IMR-90 (cell line): ENCODE measurements around the gene CNOT3. TPM values are rescaled to one million over a fixed set of nuclear protein-coding genes. Genes with fewer than 3 reads are reported as not detected.

Experiments used
- ATAC-seq: fragments of 200-7000 bp; cut with Tn5 transposase; 2 replicates; pipeline ENCODE4 v1.9.1; 2020; ENCODE audit warnings: low read depth, mild to moderate bottlenecking, moderate library complexity
- BruUV-seq: library from RNA; stranded (reverse); fragments of 400-500 nt; replicated peaks from 2 replicates; lab custom pipeline; 2021; lab: Mats Ljungman, UMichigan
- CTCF ChIA-PET: fragments of 300-600 bp; formaldehyde crosslinking; extraction: SDS; loops from one replicate; lab custom pipeline; 2021; ENCODE audit warnings: antibody characterized with exemption; lab: Yijun Ruan, JAX
- POLR2A ChIA-PET: fragments of 300-600 bp; sonication (Branson Sonifier 250); formaldehyde crosslinking; loops from one replicate; lab custom pipeline; 2022; ENCODE audit warnings: antibody characterized with exemption; ENCODE audit not compliant: unreplicated experiment; lab: Charles Lee
- DNase-seq: peaks from one replicate; pipeline ENCODE4 v3.0.0; 2013
- H2AFZ ChIP-seq: replicated peaks from 2 replicates; pipeline ENCODE3; 2013; ENCODE audit warnings: low read length, mild to moderate bottlenecking; ENCODE audit not compliant: poor library complexity
- H2AK5ac ChIP-seq: 2 replicates; pipeline ENCODE4 v1.6.1; 2013; ENCODE audit warnings: low read depth, low read length, inconsistent platforms
- H2AK9ac ChIP-seq: replicated peaks from 2 replicates; pipeline ENCODE3; 2013; ENCODE audit warnings: mild to moderate bottlenecking, low read depth, low read length, moderate library complexity; ENCODE audit not compliant: poor library complexity
- H2BK120ac ChIP-seq: 2 replicates; pipeline ENCODE4 v1.6.1; 2013; ENCODE audit warnings: low read depth, low read length, inconsistent platforms
- H2BK15ac ChIP-seq: 3 replicates; pipeline ENCODE4 v1.6.1; 2013; ENCODE audit warnings: low read depth, low read length, inconsistent platforms
- H2BK20ac ChIP-seq: 2 replicates; pipeline ENCODE4 v1.6.1; 2013; ENCODE audit warnings: low read depth, mild to moderate bottlenecking, inconsistent platforms, low read length, moderate library complexity
- H2BK5ac ChIP-seq: 2 replicates; pipeline ENCODE4 v1.6.1; 2013; ENCODE audit warnings: mild to moderate bottlenecking, low read depth, low read length, inconsistent platforms; ENCODE audit not compliant: poor library complexity, severe bottlenecking
- H3K14ac ChIP-seq: replicated peaks from 2 replicates; pipeline ENCODE4 v1.6.1; 2013; ENCODE audit warnings: low read depth, low read length, inconsistent platforms
- H3K18ac ChIP-seq: 2 replicates; pipeline ENCODE4 v1.6.1; 2013; ENCODE audit warnings: low read depth, low read length, control low read depth
- H3K23ac ChIP-seq: 2 replicates; pipeline ENCODE4 v1.6.1; 2013; ENCODE audit warnings: low read depth, low read length, inconsistent platforms
- H3K27ac ChIP-seq: 2 replicates; pipeline ENCODE4 v1.5.1; 2013; ENCODE audit warnings: mild to moderate bottlenecking, control low read depth, low read length; ENCODE audit not compliant: insufficient read depth
- H3K27me3 ChIP-seq: 2 replicates; pipeline ENCODE4 v1.6.1; 2013; ENCODE audit warnings: low read length; ENCODE audit not compliant: control insufficient read depth, insufficient read depth
- H3K36me3 ChIP-seq: 2 replicates; pipeline ENCODE4 v1.6.1; 2013; ENCODE audit warnings: low read length, mixed read lengths; ENCODE audit not compliant: control insufficient read depth, insufficient read depth
- H3K4ac ChIP-seq: 2 replicates; pipeline ENCODE4 v1.6.1; 2013; ENCODE audit warnings: low read depth, low read length, inconsistent platforms
- H3K4me1 ChIP-seq: 2 replicates; pipeline ENCODE4 v1.6.1; 2013; ENCODE audit warnings: low read length, mixed read lengths; ENCODE audit not compliant: control insufficient read depth, insufficient read depth
- H3K4me2 ChIP-seq: 2 replicates; pipeline ENCODE4 v1.6.1; 2013; ENCODE audit warnings: low read depth, mild to moderate bottlenecking, control low read depth, low read length, moderate library complexity
- H3K4me3 ChIP-seq: 2 replicates; pipeline ENCODE4 v1.5.1; 2013; ENCODE audit warnings: low read depth, mild to moderate bottlenecking, control low read depth, low read length, moderate library complexity; ENCODE audit not compliant: insufficient read depth
- H3K56ac ChIP-seq: 2 replicates; pipeline ENCODE4 v1.6.1; 2013; ENCODE audit warnings: low read length, inconsistent platforms; ENCODE audit not compliant: insufficient read depth; ENCODE audit errors: extremely low read depth
- H3K79me1 ChIP-seq, 2 experiments: 2 replicates each; pipeline ENCODE4 v1.6.1; 2013; ENCODE audit warnings: low read length in 2 of 2, inconsistent platforms in 1 of 2, low read depth in 1 of 2
- H3K9ac ChIP-seq: 2 replicates; pipeline ENCODE4 v1.6.1; 2013; ENCODE audit warnings: low read depth, low read length, control low read depth
- H3K9me1 ChIP-seq: 2 replicates; pipeline ENCODE4 v1.6.1; 2013; ENCODE audit warnings: low read length, inconsistent platforms; ENCODE audit not compliant: insufficient read depth
- H3K9me3 ChIP-seq: 2 replicates; pipeline ENCODE4 v1.6.1; 2013; ENCODE audit warnings: low read length; ENCODE audit not compliant: control insufficient read depth, insufficient read depth
- H4K20me1 ChIP-seq: 2 replicates; pipeline ENCODE4 v1.6.1; 2013; ENCODE audit warnings: low read length, inconsistent platforms; ENCODE audit not compliant: insufficient read depth
- H4K5ac ChIP-seq: 2 replicates; pipeline ENCODE4 v1.6.1; 2013; ENCODE audit warnings: mild to moderate bottlenecking, low read depth, low read length, control low read depth
- H4K8ac ChIP-seq, 2 experiments: 2 replicates each; pipeline ENCODE4 v1.6.1; 2013; ENCODE audit warnings: low read depth in 2 of 2, low read length in 2 of 2, control low read depth in 1 of 2, inconsistent platforms in 1 of 2
- H4K91ac ChIP-seq: 2 replicates; pipeline ENCODE4 v1.6.1; 2013; ENCODE audit warnings: low read depth, low read length, inconsistent platforms; ENCODE audit not compliant: insufficient read depth
- BHLHE40 ChIP-seq: fragments of 150-350 bp; IDR thresholded peaks from 2 replicates; pipeline ENCODE4 v1.6.1; 2016; ENCODE audit warnings: mild to moderate bottlenecking, low read depth, low read length
- CEBPB ChIP-seq: IDR thresholded peaks from 2 replicates; pipeline ENCODE4 v1.6.1; 2012; ENCODE audit warnings: low read depth, low read length, improper control_type of control experiment
- CHD1 ChIP-seq: IDR thresholded peaks from 2 replicates; pipeline ENCODE4 v1.6.1; 2012; ENCODE audit warnings: low read depth, low read length, improper control_type of control experiment
- FOS ChIP-seq: fragments of 150-350 bp; IDR thresholded peaks from 2 replicates; pipeline ENCODE4 v1.6.1; 2016; ENCODE audit warnings: low read depth, low read length
- MAFK ChIP-seq: IDR thresholded peaks from 2 replicates; pipeline ENCODE4 v1.6.1; 2012; ENCODE audit warnings: low read depth, low read length, improper control_type of control experiment
- MAZ ChIP-seq: IDR thresholded peaks from 2 replicates; pipeline ENCODE4 v1.6.1; 2012; ENCODE audit warnings: low read depth, mild to moderate bottlenecking, low read length, improper control_type of control experiment, moderate library complexity, borderline replicate concordance
- MXI1 ChIP-seq: IDR thresholded peaks from 2 replicates; pipeline ENCODE4 v1.6.1; 2012; ENCODE audit warnings: low read depth, mild to moderate bottlenecking, low read length, moderate library complexity, borderline replicate concordance
- NFE2L2 ChIP-seq: fragments of 150-350 bp; IDR thresholded peaks from 2 replicates; pipeline ENCODE4 v1.6.1; 2016; ENCODE audit warnings: low read depth, mild to moderate bottlenecking, low read length
- POLR2A ChIP-seq: IDR thresholded peaks from 2 replicates; pipeline ENCODE4 v1.6.1; 2012; ENCODE audit warnings: mild to moderate bottlenecking, low read depth, low read length
- RAD21 ChIP-seq: IDR thresholded peaks from 2 replicates; pipeline ENCODE4 v1.6.1; 2012; ENCODE audit warnings: low read length, improper control_type of control experiment
- RCOR1 ChIP-seq: IDR thresholded peaks from 2 replicates; pipeline ENCODE4 v1.6.1; 2012; ENCODE audit warnings: mild to moderate bottlenecking, low read length, improper control_type of control experiment; ENCODE audit not compliant: insufficient replicate concordance
- RFX5 ChIP-seq: IDR thresholded peaks from 2 replicates; pipeline ENCODE4 v1.8.0; 2012; ENCODE audit warnings: low read depth, mild to moderate bottlenecking, low read length, moderate library complexity
- SMC3 ChIP-seq: fragments of 150-350 bp; IDR thresholded peaks from 2 replicates; pipeline ENCODE4 v1.6.1; 2016; ENCODE audit warnings: low read depth, mild to moderate bottlenecking, antibody characterized with exemption, low read length, moderate library complexity
- WGBS, 2 experiments: methylation state at CpG; one replicate each; pipeline versions ENCODE4 v1.1.5 to v1.1.7; 2013; ENCODE audit warnings: missing lambda C conversion rate in 2 of 2; ENCODE audit not compliant: insufficient read length in 1 of 2; ENCODE audit errors: extremely low coverage in 2 of 2; 5-methylcytosine and 5-hydroxymethylcytosine counted together
- dilution Hi-C: fragments of 300-500 bp; cut with HindIII; formaldehyde crosslinking; loops from one replicate; pipeline ENCODE4 v1.14.3; 2018; ENCODE audit warnings: low sequenced_read_pairs; ENCODE audit not compliant: unreplicated experiment
- in situ Hi-C: fragments of 300-500 bp; cut with MboI; formaldehyde crosslinking; loops from 3 replicates; pipeline ENCODE4 v1.14.3; 2019; ENCODE audit warnings: low sequenced_read_pairs, inconsistent platforms, mixed read lengths
- intact Hi-C: fragments of 100-400 bp; cut with micrococcal nuclease; formaldehyde crosslinking; loops from 2 replicates; pipeline ENCODE4 v1.10.0; 2022
- polyA plus RNA-seq, 3 experiments: library from polyadenylated mRNA; depleted of rRNA; stranded (reverse); fragments of >200 nt; gene quantifications; 2 replicates each; pipeline ENCODE4 v1.2.3, GENCODE V29; 2012; ENCODE audit warnings: low replicate concordance in 1 of 3
- total RNA-seq: library from RNA; depleted of rRNA; stranded (reverse); fragments of >200 nt; gene quantifications from 2 replicates; pipeline ENCODE4 v1.2.3, GENCODE V29; 2012
- TF ChIP-seq, protein P1 (sequence below): fragments of 150-350 bp; IDR thresholded peaks from 2 replicates; pipeline ENCODE4 v1.6.1; 2017; ENCODE audit warnings: mild to moderate bottlenecking, antibody characterized with exemption, low read length, low read depth
- TF ChIP-seq, protein P2 (sequence below): fragments of 150-350 bp; IDR thresholded peaks from 2 replicates; pipeline ENCODE4 v1.6.1; 2016; ENCODE audit warnings: low read depth, mild to moderate bottlenecking, low read length, moderate library complexity, borderline replicate concordance

CNOT3 gene
- total and polyA plus RNA-seq, 2 of the 4 experiments (the other 2 are of a cell fraction): 5.4 to 26.7 TPM

DNA sequence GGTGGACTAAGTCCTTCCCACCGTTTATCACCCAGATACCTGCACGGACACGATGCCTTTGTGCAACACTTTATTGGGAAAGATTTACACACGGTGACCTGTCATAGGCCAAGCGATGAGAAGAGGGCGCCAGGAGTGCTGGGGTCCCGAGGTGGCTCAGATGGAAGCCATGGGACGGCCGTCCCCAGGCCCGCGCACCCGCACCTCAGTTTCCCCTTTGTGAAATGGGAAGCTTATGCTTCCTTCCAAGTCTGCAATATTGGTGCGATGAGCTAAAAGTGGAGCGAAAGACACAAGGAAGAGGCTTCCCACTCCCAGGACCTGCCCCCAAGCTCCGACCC, 35.8 kb downstream of the CNOT3 start:
- dilution Hi-C loops: no loop called here
- no peak overlapping the region for H2AK9ac ChIP-seq
- no peaks in the 10 kb centered on the region for H3K9me3 ChIP-seq
- H3K9ac ChIP-seq: no peak overlapping the region
- H3K4me3 ChIP-seq: no peak overlapping the region
- H4K5ac ChIP-seq: no peak overlapping the region
- no peak overlapping the region for H3K4ac ChIP-seq
- no TSS peak for BruUV-seq
- no peak overlapping the region for H2AK5ac ChIP-seq
- in situ Hi-C loops: no loop called here
- ChIA-PET POLR2A (interaction anchor here (0.6 kb wide), 1 partner anchor 193 kb away, joined by 3 read pairs; no protein-coding TSS in a partner anchor), CTCF (no interaction called here)
- H3K4me2 ChIP-seq: no peak overlapping the region
- H4K20me1 ChIP-seq: no peaks in the 10 kb centered on the region; the same call in 1 of the 2 replicates
- no peaks in the 10 kb centered on the region for H3K27me3 ChIP-seq
- no peak overlapping the region for H2BK15ac ChIP-seq
- H2AFZ ChIP-seq: no peak overlapping the region
- H4K91ac ChIP-seq: no peak overlapping the region
- ATAC-seq (no peak), DNase-seq (no peak)
- no peaks in the 10 kb centered on the region for H3K4me1 ChIP-seq
- intact Hi-C loops: no loop called here
- WGBS, 2 experiments: 27% methylated on average over 3 of the region's 15 CpGs; no CpG with 5 or more reads in 1 of the 2 experiments
- no peak overlapping the region for H3K14ac ChIP-seq
- H3K56ac ChIP-seq: no peak overlapping the region
- no peaks in the 10 kb centered on the region for H3K9me1 ChIP-seq
- no peaks in the 10 kb centered on the region; a peak in 1 of 4 replicates for H3K79me1 ChIP-seq
- H2BK5ac ChIP-seq: no peak overlapping the region
- no peak overlapping the region for H2BK120ac ChIP-seq
- H3K36me3 ChIP-seq: peaks cover 9% of the 10 kb centered on the region
- no peak for TF ChIP-seq CHD1
- TF ChIP-seq, protein P1, sequence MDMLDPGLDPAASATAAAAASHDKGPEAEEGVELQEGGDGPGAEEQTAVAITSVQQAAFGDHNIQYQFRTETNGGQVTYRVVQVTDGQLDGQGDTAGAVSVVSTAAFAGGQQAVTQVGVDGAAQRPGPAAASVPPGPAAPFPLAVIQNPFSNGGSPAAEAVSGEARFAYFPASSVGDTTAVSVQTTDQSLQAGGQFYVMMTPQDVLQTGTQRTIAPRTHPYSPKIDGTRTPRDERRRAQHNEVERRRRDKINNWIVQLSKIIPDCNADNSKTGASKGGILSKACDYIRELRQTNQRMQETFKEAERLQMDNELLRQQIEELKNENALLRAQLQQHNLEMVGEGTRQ: no peak
- no peak for TF ChIP-seq CEBPB
- TF ChIP-seq POLR2A: no peak
- no peak for TF ChIP-seq MAZ
- no peak for TF ChIP-seq RFX5
- TF ChIP-seq RCOR1: no peak
- no peak for TF ChIP-seq BHLHE40
- TF ChIP-seq NFE2L2: no peak
- TF ChIP-seq SMC3: no peak
- TF ChIP-seq, protein P2, sequence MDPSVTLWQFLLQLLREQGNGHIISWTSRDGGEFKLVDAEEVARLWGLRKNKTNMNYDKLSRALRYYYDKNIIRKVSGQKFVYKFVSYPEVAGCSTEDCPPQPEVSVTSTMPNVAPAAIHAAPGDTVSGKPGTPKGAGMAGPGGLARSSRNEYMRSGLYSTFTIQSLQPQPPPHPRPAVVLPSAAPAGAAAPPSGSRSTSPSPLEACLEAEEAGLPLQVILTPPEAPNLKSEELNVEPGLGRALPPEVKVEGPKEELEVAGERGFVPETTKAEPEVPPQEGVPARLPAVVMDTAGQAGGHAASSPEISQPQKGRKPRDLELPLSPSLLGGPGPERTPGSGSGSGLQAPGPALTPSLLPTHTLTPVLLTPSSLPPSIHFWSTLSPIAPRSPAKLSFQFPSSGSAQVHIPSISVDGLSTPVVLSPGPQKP: no peak
- TF ChIP-seq RAD21: no peak
- no peak for TF ChIP-seq MXI1
- TF ChIP-seq MAFK: no peak
- TF ChIP-seq FOS: no peak
- no peak overlapping the region for H3K27ac ChIP-seq
- no peak overlapping the region for H4K8ac ChIP-seq
- H3K23ac ChIP-seq: no peak overlapping the region
- H2BK20ac ChIP-seq: no peak overlapping the region
- no peak overlapping the region for H3K18ac ChIP-seq
